ENCODE results near the gene UBE2E1.
"Not testable (repeated sequence)": the region's sequence is repeated elsewhere in the genome, so short reads cannot be mapped to it uniquely, and the experiment has no call there.

The UBE2E1 gene

DNA sequence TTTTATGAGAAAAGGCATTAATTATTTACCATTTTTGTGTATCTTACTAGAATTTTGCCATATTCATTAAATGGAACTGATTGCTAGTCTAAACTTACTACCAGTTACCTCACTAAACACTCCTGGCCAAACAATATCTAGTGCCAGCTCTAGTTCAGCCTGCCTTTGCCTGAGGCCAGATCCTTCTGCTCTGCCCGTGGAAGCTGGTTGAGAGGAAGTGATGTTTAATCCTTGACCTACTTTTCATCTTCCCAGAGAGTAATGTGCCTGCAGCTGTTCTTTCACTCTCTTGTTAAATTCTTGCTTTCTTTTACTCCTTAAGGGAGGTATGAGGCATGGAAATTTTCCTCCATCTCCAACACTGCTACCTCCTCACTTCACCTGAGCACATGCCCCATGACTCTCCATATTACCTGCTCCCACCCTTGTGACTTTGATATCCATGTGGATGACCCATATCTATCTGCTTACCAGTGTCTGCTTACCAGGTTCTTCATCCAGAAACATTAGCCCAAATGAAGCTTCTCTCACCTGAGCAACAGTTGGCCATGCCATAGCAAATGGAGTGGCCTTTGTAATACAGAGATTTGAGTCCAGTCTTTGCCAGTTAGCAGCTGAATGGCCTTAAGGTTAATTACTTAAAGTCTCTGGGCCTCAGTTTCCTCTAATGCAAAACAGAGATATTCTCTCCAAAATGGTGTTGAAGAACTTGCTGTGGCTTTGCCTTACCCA, 53.4 kb downstream of the UBE2E1 start:
- no peak for DNase-seq

DNA sequence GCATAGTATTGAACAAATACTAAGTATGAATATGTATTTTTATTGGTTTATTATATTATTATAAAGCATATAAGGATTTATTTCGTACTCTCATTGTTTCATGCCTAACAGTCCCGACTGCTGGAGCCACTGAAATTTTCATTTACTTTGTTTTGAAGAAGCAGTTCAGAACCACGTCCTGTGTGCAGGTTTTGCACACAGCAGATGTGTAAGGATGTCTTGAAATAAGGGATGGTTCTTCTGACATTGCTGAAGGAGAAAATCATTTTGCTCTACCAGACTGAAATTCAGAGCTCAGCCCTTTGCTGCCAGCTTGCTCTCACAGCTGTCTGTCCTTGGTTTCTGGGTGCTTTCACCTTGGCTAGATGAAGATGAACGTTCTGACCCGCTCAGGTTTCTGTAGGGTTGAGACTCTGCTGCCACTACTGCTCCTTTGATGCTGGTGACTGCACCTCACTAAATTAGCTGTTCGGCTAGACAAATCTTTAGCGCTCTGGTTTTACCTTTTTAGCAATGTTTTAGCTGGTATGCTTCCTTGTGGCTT, 54.2 kb downstream of the UBE2E1 start:
- no peak for DNase-seq

DNA sequence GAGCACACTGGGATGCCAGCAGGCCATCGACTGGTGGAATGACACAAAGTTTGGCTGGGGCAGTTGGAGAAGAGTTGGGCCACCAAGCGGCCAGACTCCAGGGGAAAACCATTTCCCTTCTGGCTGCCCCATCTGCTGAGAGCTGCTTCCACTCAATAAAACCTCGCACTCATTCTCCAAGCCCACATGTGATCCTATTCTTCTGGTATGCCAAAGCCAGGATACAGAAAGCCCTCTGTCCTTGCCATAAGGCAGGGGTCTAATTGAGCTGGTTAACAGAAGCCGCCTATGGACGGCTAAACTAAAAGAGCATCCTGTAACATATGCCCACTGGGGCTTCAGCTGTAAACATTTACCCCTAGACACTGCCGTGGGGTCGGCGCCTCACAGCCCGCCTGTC, 55.9 kb downstream of the UBE2E1 start:
- no peak for DNase-seq

DNA sequence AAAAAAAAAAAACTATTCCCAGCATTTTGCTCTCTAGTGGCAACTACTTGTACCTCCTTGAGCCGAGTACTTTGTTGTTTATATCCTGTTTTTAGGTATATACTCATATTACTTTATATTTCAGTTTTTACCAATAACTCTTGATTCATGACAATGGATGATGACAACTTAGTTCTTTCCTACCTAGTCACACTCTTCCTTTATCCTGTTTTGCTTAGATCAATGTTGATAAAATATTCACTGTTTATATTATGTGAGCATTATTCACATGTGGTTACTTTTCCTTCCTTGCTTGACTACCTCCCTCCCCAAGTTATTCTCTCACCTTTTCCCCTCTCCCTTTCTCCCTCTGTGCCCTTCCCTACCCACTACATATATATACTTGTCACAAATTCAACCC, 57.3 kb downstream of the UBE2E1 start:
- DNase-seq: no peak

DNA sequence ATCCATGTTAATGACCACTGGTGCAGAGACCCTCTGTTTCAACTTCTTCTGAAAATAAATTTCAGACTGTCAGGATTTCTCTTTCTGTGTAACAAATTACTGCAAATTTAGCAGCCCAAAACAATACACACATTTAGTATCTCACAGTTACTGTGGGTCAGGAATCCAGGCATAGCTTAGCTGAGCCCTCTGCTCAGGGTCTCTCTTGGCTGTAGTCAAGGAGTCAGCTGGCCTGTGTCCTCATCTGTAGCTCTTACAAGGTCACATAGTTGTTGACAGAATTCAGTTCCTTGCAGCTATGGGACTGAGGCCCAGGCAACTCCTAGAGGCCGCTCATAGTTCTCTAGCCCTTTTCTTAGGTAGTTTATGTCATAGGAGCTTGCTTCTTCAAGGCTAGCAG, 59.2 kb downstream of the UBE2E1 start:
- no peak for DNase-seq

DNA sequence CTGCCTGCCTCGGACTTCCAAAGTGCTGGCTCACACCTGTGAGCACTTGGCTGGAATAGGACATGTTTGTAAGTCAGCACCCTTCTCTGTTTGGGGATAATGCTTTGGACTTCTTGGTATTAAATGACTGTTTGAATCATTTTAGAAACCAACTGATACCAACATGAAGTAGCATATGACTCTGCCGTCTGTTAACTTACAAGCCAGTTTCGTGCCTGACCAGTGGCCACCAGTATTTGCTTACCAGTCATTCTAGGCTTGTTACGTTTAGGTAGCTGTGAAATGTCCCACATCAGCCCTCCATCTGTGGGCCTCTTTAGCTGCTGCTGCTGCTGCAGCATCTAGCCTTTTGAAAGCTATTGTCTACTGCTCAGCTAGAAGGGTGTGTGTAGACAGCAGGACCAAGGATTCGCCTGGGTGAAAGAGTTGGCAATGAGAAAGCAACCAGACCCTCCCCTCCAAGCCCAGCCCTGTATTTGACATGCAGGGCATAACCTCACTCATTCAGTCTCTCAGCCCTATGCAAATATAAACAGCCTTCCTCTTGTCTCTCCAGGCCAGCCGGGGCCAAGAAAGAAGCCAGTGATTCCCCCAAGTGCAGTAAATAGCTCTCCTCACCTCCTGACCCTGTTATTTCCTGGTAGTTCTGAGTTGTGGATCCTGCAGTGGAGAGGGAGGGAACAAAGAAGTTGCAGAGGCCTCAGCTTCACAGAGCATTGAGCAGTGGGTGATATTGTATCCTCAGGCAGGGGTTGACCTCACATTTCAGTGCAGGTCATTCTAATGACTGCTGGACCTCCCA, 60.0 kb downstream of the UBE2E1 start:
- no peak for DNase-seq

DNA sequence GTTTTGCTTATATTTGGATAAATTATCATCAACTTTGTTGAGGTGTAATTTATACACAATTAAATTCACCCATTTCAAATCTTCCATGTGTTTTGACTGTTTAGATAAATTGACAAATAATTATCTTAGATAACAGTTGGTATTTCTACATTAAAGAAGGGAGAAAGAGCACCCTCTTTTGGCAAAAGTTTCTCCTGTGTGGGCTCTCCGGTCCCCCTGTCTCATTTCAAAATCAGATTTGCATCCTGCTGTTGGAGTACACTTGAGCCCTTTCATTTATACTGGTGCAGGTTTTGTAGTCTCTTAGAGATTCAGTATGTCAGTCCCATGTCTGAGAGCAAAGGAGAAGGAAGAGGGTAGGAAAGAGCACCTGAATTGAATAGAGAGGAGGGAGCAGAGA, 61.6 kb downstream of the UBE2E1 start:
- no peak for DNase-seq

DNA sequence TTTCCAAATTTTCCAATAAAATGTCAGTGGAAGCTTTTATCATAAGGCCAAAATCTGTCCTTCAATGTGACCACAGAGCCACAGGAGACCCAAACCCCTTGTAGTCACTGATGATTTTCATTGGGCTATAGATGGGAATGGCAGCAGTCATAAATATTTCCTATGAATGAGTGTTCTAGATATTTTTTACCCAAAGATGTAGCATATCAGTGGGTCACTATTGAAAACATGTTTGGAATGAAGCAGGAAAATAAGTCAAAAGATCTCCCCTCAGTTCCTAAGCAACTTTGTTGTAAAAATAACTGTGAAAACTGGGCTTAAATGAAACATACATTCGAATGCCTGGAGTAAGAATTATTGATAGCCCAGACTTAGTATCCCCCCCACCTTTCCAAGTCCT, 62.1 kb downstream of the UBE2E1 start:
- no peak for DNase-seq

DNA sequence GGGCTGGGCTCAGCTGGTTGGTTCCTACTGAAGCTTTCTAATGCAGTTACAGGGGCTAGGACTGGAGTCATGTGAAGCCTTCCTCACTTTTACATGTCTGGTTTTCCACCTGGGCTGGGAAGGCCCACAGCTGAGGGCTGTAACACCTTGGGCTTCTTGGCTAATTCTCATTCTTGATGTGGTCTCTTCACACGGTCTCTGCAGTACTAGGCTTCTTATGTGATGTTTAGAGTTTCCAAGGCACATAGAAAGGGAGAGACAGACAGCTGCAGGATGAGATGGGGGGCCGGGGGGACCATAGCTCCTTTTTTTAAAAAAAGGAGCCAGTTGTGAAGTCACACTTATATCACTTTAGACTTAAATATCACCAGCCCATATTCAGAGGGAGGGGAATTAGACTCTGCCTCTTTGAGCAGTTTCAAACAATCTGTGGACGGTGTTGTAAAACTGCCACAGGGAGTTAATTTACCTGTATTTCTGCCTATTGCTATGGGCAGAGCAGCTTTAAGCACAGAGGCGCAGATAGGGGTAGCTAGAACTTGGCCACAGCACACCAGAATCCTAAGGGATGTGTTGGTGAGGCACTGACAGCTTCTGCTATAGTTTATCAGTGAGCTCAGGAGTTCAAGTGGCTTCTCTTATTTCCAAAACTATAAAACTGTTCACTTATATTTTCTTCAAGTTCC, 64.4 kb downstream of the UBE2E1 start:
- no peak for DNase-seq

DNA sequence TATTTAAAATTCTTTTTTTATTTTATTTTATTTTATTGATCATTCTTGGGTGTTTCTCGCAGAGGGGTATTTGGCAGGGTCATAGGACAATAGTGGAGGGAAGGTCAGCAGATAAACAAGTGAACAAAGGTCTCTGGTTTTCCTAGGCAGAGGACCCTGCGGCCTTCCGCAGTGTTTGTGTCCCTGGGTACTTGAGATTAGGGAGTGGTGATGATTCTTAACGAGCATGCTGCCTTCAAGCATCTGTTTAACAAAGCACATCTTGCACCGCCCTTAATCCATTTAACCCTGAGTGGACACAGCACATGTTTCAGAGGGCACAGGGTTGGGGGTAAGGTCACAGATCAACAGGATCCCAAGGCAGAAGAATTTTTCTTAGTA, 64.9 kb downstream of the UBE2E1 start:
- DNase-seq: not testable (repeated sequence)

DNA sequence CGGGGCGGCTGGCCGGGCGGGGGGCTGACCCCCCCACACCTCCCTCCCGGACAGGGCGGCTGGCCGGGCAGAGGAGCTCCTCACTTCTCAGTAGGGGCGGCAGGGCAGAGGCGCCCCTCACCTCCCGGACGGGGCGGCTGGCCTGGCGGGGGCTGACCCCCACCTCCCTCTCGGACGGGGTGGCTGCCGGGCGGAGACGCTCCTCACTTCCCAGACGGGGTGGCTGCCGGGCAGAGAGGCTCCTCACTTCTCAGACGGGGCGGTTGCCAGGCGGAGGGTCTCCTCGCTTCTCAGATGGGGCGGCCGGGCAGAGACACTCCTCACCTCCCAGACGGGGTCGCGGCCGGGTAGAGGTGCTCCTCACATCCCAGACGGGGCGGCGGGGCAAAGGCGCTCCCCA, 65.6 kb downstream of the UBE2E1 start:
- DNase-seq: not testable (repeated sequence)

DNA sequence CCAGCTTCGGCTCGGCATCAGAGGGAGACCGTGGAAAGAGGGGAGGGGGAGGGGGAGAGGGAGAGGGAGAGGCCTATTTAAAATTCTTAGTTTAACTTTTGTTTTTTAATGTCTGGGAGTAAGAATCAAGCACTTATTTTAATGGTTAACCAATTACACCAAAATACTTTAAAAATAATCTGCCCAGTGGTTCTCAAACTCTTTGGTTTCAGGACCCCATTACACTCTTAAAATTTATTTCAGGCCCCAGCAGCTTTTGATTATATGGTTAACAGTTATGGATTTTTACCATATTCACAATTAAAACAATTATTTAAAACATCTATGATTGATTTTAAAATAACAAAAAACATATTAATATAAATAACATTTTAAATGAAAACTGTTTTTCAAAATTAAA, 66.6 kb downstream of the UBE2E1 start:
- no peak for DNase-seq

DNA sequence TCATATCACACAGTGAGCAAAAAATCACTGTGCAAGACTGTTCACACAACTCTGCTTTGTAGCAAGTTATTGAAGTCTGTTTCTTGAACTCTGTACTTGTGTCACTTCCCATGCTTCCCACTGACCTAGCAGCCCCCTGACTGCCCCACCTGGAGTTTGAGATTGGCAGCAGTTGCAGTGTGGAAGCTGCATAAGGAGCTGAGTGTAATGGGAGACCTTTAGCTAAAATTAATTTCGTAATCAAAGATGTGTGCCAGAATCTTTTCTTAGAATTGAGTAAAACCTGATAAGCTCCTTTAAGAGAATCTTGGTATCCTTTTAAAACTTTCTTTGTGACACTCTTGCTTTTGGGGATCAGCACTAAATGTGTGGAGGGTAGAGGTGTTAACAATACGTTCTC, 68.2 kb downstream of the UBE2E1 start:
- DNase-seq: no peak

DNA sequence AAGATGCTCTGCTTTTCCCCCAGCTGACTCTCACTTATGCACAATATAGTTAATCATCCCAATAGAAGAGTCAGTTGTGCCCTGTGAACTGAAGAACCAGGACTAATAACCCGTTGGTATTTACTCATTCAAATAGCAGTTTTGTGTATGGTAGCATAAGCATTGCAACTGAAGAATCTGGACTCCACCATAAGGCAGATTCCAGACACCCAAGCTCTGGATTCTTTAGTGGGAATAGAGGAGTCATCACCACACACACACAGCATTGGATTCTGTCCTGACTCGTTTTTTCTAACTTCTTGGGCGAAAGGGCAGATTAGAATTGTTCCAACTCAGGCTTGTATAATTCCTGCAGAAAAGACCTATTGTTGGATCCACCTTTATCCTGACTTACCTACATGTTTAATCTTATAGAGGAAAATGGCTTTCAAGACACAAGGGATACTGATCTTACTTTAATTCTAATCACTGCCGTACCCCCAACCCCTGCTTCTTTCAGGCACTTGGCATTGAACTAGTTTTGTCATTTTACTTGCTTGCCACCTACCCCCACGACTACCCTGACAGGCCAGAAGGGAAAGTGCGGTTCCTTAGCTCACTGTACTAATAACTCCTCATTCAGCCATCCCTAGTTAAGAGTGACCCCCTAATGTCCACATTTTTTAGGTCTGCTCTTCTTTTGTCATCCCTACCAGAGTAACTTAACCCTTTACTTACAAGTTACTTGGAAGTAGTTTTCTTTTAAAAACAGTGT, 68.8 kb downstream of the UBE2E1 start:
- no peak for DNase-seq

DNA sequence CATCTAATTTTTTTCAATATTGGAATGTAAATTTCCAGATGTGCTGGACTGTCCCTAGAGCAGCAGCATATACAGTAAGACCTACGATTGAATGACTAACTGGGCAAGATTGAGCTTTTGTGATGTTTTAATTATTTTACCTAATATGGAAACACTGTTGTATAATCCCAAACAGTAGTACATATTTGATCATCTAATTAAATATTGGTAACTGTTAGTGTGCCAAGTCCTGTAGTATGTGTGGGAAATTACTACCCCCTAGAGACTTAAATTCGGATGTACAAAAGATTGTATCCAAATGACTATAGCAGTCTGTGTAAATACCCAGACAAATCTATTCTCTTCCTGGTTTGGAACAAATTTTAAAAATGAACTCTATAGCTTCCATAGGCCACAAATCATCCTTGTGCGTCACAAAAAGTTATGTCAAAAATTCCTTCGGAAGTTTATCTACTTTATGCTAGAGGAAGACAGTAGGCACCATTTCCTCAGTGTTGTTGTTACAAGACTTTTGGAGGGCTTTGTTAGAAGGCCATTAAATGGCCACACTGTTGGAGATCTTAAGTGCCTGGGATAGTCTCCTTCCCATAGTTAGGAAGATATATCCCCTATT, 69.5 kb downstream of the UBE2E1 start:
- DNase-seq: no peak

DNA sequence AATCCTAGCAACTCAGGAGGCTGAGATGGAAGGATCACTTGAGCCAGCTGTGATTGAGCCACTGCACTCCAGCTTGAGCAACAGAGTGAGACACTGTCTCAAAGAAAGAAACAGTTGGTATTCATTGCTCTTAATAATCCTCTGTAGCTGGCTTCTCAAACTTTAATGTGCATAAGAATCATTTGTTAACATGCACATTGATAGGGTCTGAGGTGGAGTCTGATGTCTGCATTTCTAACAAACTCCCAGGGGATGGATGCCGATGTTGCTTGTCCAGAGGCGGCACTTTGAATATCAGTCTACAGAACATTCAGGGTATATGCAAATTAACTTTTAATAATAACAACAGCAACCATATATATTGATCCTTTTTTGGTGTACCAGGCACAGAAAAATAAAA, 71.2 kb downstream of the UBE2E1 start:
- DNase-seq: no peak

DNA sequence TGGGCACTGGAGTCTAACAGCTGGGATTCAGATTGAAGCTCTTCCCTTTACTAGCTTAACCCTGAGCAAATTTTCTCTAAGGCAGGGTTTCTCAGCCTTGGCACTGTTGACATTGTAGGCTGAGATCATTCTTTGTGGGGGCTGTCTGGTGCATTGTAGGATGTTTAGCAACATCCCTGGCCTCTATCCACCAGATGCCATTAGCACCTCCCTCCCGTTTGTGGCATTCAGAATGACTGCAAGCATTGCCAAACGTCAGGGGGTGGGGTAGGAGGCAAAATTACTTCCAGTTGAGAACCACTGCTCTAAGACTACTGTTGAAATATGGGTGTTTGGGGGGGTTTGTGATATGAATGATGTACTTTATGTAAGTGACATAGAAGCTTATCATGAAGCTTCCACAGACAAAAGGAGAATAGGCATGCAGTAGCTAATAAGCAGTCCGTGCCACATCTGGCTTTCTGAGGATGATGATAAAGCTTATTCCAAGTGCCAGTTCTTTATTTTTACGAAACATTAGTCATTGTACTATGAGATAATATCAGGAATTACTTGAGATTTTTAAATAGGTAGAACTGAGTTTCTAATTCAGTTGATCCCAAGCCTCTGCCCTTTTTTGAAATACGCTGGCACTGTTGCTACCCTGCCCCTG, 71.7 kb downstream of the UBE2E1 start:
- peak; percentile 12 for DNase-seq

DNA sequence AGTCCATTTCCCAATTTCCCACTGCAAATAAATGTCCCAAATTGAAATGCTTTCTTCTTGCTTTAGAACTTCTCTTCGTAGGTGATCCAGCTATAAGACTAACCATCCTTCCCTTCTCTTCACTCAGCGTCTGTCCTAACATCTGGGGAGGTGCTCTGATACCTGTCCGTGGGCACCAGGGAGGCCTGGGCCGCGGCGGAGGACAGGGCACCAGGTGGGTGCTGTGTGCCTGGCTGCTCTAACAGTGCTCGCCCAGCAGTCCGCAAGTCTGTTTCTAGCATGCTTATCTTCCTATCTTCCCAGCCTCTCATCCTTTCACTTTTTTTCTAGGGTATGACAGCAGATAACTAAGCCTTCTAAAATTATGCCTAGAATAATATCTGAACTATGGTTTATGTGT, 73.7 kb downstream of the UBE2E1 start:
- no peak for DNase-seq

DNA sequence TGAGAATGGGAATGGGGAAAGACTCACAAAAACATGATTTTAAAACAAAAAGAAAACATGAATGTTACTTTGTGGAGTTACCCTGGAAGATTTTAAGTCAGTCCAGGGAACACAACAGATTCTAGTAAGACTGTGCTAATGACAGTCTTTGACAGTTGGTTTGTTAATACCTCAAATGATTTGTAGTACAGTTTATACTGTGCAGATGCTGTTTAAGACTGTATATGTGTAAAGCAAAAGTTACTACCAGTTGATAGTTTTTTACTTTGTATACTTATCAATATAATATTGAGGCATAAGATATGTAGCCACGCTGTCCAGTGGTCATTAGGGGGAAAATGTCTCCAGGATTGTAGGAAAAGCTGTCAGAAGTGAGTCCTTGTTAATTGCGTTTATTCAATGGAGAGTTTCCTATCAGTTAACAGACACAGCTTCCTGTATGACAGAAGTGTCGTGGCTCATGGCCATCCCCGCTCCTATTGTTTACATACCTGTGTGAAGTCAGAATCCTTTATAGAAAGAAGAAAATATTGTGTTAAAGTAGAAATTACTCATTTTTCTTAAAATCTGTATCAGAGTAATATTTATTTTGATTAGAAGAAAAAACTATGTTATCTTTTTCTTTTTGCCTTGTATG, 75.1 kb downstream of the UBE2E1 start:
- no peak for DNase-seq

DNA sequence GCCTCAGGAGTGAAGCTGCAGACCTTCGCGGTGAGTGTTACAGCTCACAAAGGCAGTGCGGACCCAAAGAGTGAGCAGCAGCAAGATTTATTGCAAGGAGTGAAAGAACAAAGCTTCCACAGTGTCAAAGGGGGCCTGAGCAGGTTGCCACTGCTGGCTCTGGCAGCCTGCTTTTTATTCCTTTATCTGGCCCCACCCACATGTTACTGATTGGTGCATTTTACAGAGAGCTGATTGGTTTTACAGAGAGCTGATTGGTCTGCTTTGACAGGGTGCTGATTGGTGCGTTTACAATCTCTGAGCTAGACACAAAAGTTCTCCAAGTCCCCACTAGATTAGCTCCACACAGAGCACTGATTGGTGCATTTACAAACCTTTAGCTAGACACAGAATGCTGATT, 76.2 kb downstream of the UBE2E1 start:
- DNase-seq: not testable (repeated sequence)

DNA sequence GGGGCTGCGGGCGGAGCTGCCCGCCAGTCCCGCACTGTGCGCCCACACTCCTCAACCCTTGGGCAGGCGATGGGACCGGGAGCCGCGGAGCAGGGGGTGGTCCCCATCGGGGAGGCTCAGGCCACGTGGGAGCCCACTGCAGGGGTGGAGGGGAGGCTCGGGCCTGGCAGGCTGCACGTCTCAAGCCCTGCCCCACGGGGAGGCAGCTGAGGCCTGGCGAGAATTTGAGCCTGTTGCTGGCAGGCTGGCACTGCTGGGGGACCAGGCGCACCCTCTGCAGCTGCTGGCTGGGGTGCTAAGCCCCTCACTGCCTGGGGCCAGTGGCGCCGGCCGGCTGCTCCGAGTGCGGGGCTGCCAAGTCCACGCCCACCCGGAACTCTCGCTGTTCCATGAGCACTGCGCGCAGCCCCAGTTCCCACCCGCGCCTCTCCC, 76.7 kb downstream of the UBE2E1 start:
- no peak for DNase-seq
